Measurements from ENCODE around the gene PTPRQ. TPM values are rescaled to one million over a fixed set of nuclear protein-coding genes. Genes with fewer than 3 reads are reported as not detected.

The PTPRQ gene
- total and polyA plus RNA-seq, 2 of the 8 experiments (the other 6 are each of a cell fraction or from before 2014, with no cell fraction given) = not detected

- FAIRE-seq (no peak), DNase-seq (ENCODE audit: low read depth in 1 of 2, low spot score in 2 of 2) (no peak)
- Histone ChIP-seq H3K56ac (replicated peaks; ENCODE audit: insufficient read length, low read depth, low read length) (no peak overlapping the region), H3K27me3 (replicated peaks in 1 of 4; ENCODE audit: control insufficient read depth in 3 of 4, extremely low read depth in 1 of 4, insufficient read depth in 3 of 4, low read length in 3 of 4) (peaks cover 2 to 11% (median 10%) of the 10 kb centered on the region in 4 experiments), H2BK12ac (ENCODE audit: low read depth, low read length) (no peak overlapping the region), H2BK5ac (ENCODE audit: low read depth, low read length) (no peak overlapping the region), H3K79me1 (ENCODE audit: low read depth, low read length) (no peaks in the 10 kb centered on the region), H4K20me1 (replicated peaks in 1 of 2; ENCODE audit: control insufficient read depth in 1 of 2, insufficient read depth in 2 of 2, low read length in 2 of 2) (no peaks in the 10 kb centered on the region), H3K4me3 (ENCODE audit: extremely low read depth in 1 of 4, insufficient read depth in 2 of 4, low read depth in 3 of 4, low read length in 4 of 4) (no peak overlapping the region), H3K4ac (replicated peaks; ENCODE audit: insufficient read length, low read depth, low read length) (no peak overlapping the region), H3K9me3 (ENCODE audit: insufficient read depth in 2 of 2, low read depth in 1 of 2, low read length in 1 of 2) (no peaks in the 10 kb centered on the region; a peak in 1 of 4 replicates), H3K14ac (ENCODE audit: insufficient read length) (no peak overlapping the region), H2AK5ac (ENCODE audit: low read depth, low read length) (no peak overlapping the region), H3K23me2 (ENCODE audit: low read depth, low read length) (peaks cover 4% of the 10 kb centered on the region; the same call in 1 of the 2 replicates), H3K18ac (ENCODE audit: extremely low read depth, low read length) (no peak overlapping the region), H4K8ac (ENCODE audit: extremely low read depth, insufficient read depth, low read length) (no peak overlapping the region), H4K5ac (ENCODE audit: insufficient read length, low read depth, low read length) (no peak overlapping the region), H3K4me2 (ENCODE audit: insufficient read depth in 1 of 2, low read depth in 2 of 2, low read length in 2 of 2) (no peak overlapping the region), H3K4me1 (replicated peaks in 1 of 4; ENCODE audit: control insufficient read depth in 3 of 4, insufficient read depth in 4 of 4, low read length in 3 of 4) (peaks cover 7 to 17% (median 15%) of the 10 kb centered on the region in 4 experiments), H2BK15ac (ENCODE audit: low read length) (no peak overlapping the region), H3K36me3 (ENCODE audit: control insufficient read depth in 2 of 4, insufficient read depth in 4 of 4, low read length in 3 of 4) (no peaks in the 10 kb centered on the region), H3K79me2 (ENCODE audit: control insufficient read depth in 1 of 2, insufficient read depth in 2 of 2, low read length in 2 of 2) (no peaks in the 10 kb centered on the region), H2BK120ac (replicated peaks; ENCODE audit: low read depth, low read length) (no peak overlapping the region), H4K91ac (replicated peaks; ENCODE audit: insufficient read length, low read length) (no peak overlapping the region), H2AFZ (ENCODE audit: low read length) (no peak overlapping the region), H3K27ac (ENCODE audit: low read depth, low read length) (no peak overlapping the region), H3K9ac (replicated peaks in 1 of 4; ENCODE audit: extremely low read depth in 1 of 4, low read depth in 3 of 4, low read length in 3 of 4) (no peak overlapping the region), H3K23ac (ENCODE audit: insufficient read length) (no peak overlapping the region), H2BK20ac (ENCODE audit: low read length) (no peak overlapping the region)
- no peak for TF ChIP-seq MAFK (IDR thresholded peaks at IDR 0.05; ENCODE audit: low read depth, low read length)
- no peak for TF ChIP-seq KDM5A (IDR thresholded peaks at IDR 0.05; ENCODE audit: low read length)
- no peak for TF ChIP-seq ATF3 (IDR thresholded peaks at IDR 0.05; ENCODE audit: insufficient read depth, low read depth, low read length)
- no peak for TF ChIP-seq NANOG (IDR thresholded peaks at IDR 0.05; ENCODE audit: insufficient read depth, low read depth, low read length, poor library complexity, severe bottlenecking)
- no peak for TF ChIP-seq CBX8 (IDR thresholded peaks at IDR 0.05; ENCODE audit: borderline replicate concordance, low read depth, low read length)
- TF ChIP-seq E2F6 (IDR thresholded peaks at IDR 0.05) = no peak
- TF ChIP-seq EP300 (IDR thresholded peaks at IDR 0.05; ENCODE audit: borderline replicate concordance in 1 of 2, low read depth in 2 of 2, low read length in 2 of 2) = no peak
- TF ChIP-seq ASH2L (IDR thresholded peaks at IDR 0.05; ENCODE audit: low read length) = no peak
- ChIA-PET CTCF (ENCODE audit: partially characterized antibody) (no interaction called here), POLR2A (ENCODE audit: partially characterized antibody) (interaction anchor here (0.9 kb wide), 1 partner anchor 21 kb away, joined by 3 read pairs; no protein-coding TSS in a partner anchor)
- 87% methylated on average over 4 of the region's 4 CpGs; no CpG with 5 or more reads in 1 of the 2 experiments for WGBS, 2 experiments (ENCODE audit: extremely low coverage in 1 of 2, insufficient coverage in 1 of 2, insufficient read length in 1 of 2, insufficient replicate concordance in 2 of 2, low coverage in 1 of 2, low lambda C conversion rate in 2 of 2, missing lambda C conversion rate in 1 of 2)
Observed at GRCh38 chr12:80717856-80718255, 273.8 kb downstream of the PTPRQ start.

Measured in H1 (cell line).